HepG2 (cell line): ENCODE measurements around the gene GDPGP1. TPM values are rescaled to one million over a fixed set of nuclear protein-coding genes. Genes with fewer than 3 reads are reported as not detected.

Experiments used
- BHLHE40 ChIP-seq: IDR thresholded peaks from 2 replicates; pipeline ENCODE4 v1.6.1; 2011; ENCODE audit warnings: low read length, improper control_type of control experiment
- CCDC6 ChIP-seq: sonication (generic); formaldehyde crosslinking; IDR thresholded peaks from 2 replicates; pipeline ENCODE4 v1.8.1; 2022; ENCODE audit warnings: mild to moderate bottlenecking, missing genetic modification reagents, moderate library complexity
- GABPA ChIP-seq, 2 experiments: IDR thresholded peaks; 2 replicates each; pipeline ENCODE4 v1.6.1; 2011 to 2016; ENCODE audit warnings: low read depth in 2 of 2, low read length in 1 of 2, missing biosample characterization in 1 of 2, missing genetic modification characterization in 1 of 2
- GTF3A ChIP-seq: sonication (generic); formaldehyde crosslinking; conservative IDR thresholded peaks from 2 replicates; pipeline ENCODE4 v1.4.0; 2020; ENCODE audit warnings: mild to moderate bottlenecking, missing genetic modification reagents
- HDAC2 ChIP-seq: sonication (generic); formaldehyde crosslinking; IDR thresholded peaks from 2 replicates; pipeline ENCODE4 v1.4.0; 2020; ENCODE audit warnings: missing genetic modification reagents
- HINFP ChIP-seq: sonication (generic); formaldehyde crosslinking; IDR thresholded peaks from 2 replicates; pipeline ENCODE4 v1.4.0; 2020; ENCODE audit warnings: low read depth, mild to moderate bottlenecking, missing genetic modification reagents
- HNF4A ChIP-seq: sonication (generic); formaldehyde crosslinking; IDR thresholded peaks from 2 replicates; pipeline ENCODE4 v1.4.0; 2020; ENCODE audit warnings: missing genetic modification reagents
- MAFF ChIP-seq: IDR thresholded peaks from 2 replicates; pipeline ENCODE4 v1.6.1; 2011; ENCODE audit warnings: low read depth, low read length, improper control_type of control experiment
- MED1 ChIP-seq: sonication (generic); formaldehyde crosslinking; IDR thresholded peaks from 2 replicates; pipeline ENCODE4 v1.4.0; 2020; ENCODE audit warnings: missing genetic modification reagents
- MTA1 ChIP-seq: sonication (generic); formaldehyde crosslinking; IDR thresholded peaks from 2 replicates; pipeline ENCODE4 v1.4.0; 2020; ENCODE audit warnings: missing genetic modification reagents, mild to moderate bottlenecking, borderline replicate concordance
- MXD4 ChIP-seq: IDR thresholded peaks from 2 replicates; pipeline ENCODE4 v1.6.1; 2016; ENCODE audit warnings: mild to moderate bottlenecking, missing biosample characterization, missing genetic modification reagents
- NFYC ChIP-seq: IDR thresholded peaks from 2 replicates; pipeline ENCODE4 v1.6.1; 2016; ENCODE audit warnings: missing genetic modification reagents, missing compliant biosample characterization
- NRL ChIP-seq: sonication (generic); formaldehyde crosslinking; IDR thresholded peaks from 2 replicates; pipeline ENCODE4 v1.5.0; 2020; ENCODE audit warnings: missing genetic modification reagents, mild to moderate bottlenecking, moderate library complexity, borderline replicate concordance
- POLR2G ChIP-seq: fragments of 200-400 bp; formaldehyde crosslinking; IDR thresholded peaks from 2 replicates; pipeline ENCODE4 v1.6.1; 2018; ENCODE audit warnings: mild to moderate bottlenecking, low read depth, low read length, moderate library complexity
- RCOR2 ChIP-seq: IDR thresholded peaks from 2 replicates; pipeline ENCODE4 v1.6.1; 2016; ENCODE audit warnings: missing biosample characterization, missing genetic modification reagents
- RFXAP ChIP-seq: sonication (generic); formaldehyde crosslinking; IDR thresholded peaks from 2 replicates; pipeline ENCODE4 v1.4.0; 2020; ENCODE audit warnings: missing genetic modification reagents, borderline replicate concordance
- SIN3A ChIP-seq: IDR thresholded peaks from 2 replicates; pipeline ENCODE4 v1.6.1; 2011; ENCODE audit warnings: low read depth, mild to moderate bottlenecking, control low read depth, low read length, borderline replicate concordance
- YY1 ChIP-seq: IDR thresholded peaks from 2 replicates; pipeline ENCODE4 v1.6.1; 2011; ENCODE audit warnings: low read length, low read depth, moderate library complexity, mild to moderate bottlenecking; ENCODE audit not compliant: insufficient read depth, insufficient replicate concordance
- ZFAT ChIP-seq: sonication (generic); formaldehyde crosslinking; conservative IDR thresholded peaks from 2 replicates; pipeline ENCODE4 v1.8.1; 2023; ENCODE audit warnings: missing genetic modification reagents, inconsistent platforms
- ZKSCAN5 ChIP-seq: sonication (generic); formaldehyde crosslinking; IDR thresholded peaks from 2 replicates; pipeline ENCODE4 v1.5.1; 2020; ENCODE audit warnings: mild to moderate bottlenecking, missing genetic modification reagents
- ZNF232 ChIP-seq: sonication (generic); formaldehyde crosslinking; IDR thresholded peaks from 2 replicates; pipeline ENCODE4 v1.4.0; 2020; ENCODE audit warnings: missing genetic modification reagents, borderline replicate concordance
- ZNF501 ChIP-seq: sonication (generic); formaldehyde crosslinking; IDR thresholded peaks from 2 replicates; pipeline ENCODE4 v1.5.1; 2020; ENCODE audit warnings: mild to moderate bottlenecking, moderate library complexity, missing genetic modification reagents
- ZNF567 ChIP-seq: sonication (generic); formaldehyde crosslinking; IDR thresholded peaks from 2 replicates; pipeline ENCODE4 v1.8.1; 2023; ENCODE audit warnings: mild to moderate bottlenecking, missing genetic modification reagents, borderline replicate concordance
- ZNF713 ChIP-seq: sonication (generic); formaldehyde crosslinking; IDR thresholded peaks from 2 replicates; pipeline ENCODE4 v1.4.0; 2020; ENCODE audit warnings: mild to moderate bottlenecking, missing genetic modification reagents
- polyA plus RNA-seq, 8 experiments: library from polyadenylated mRNA; depleted of rRNA in 3 of 8; stranded (reverse) in 7 of 8; unstranded in 1 of 8; fragments of >200 nt; fragmentation: Illumina TruSeq in 4 of 8; extraction: Trizol in 4 of 8; gene quantifications; 2 replicates each; pipeline versions ENCODE4 v1.2.1 to v1.2.3, GENCODE V29; 2011 to 2016; ENCODE audit warnings: low read depth in 4 of 8, missing spikeins in 1 of 8, mixed read lengths in 1 of 8; ENCODE audit not compliant: insufficient read depth in 1 of 8
- total RNA-seq, 5 experiments: library from RNA; depleted of rRNA; stranded (reverse); fragments of >200 nt; fragmentation: Illumina TruSeq; extraction: Trizol; gene quantifications; 2 replicates each; pipeline ENCODE4 v1.2.3, GENCODE V29; 2016; ENCODE audit warnings: low read depth in 1 of 5
- TF ChIP-seq, protein P1 (sequence below): sonication (generic); formaldehyde crosslinking; IDR thresholded peaks from 2 replicates; pipeline ENCODE4 v1.5.0; 2020; ENCODE audit warnings: mild to moderate bottlenecking, missing genetic modification reagents

The GDPGP1 gene
- total and polyA plus RNA-seq, 2 of the 13 experiments (the other 11 are each of a cell fraction or from before 2014, with no cell fraction given): 1.5 to 4.3 TPM

DNA sequence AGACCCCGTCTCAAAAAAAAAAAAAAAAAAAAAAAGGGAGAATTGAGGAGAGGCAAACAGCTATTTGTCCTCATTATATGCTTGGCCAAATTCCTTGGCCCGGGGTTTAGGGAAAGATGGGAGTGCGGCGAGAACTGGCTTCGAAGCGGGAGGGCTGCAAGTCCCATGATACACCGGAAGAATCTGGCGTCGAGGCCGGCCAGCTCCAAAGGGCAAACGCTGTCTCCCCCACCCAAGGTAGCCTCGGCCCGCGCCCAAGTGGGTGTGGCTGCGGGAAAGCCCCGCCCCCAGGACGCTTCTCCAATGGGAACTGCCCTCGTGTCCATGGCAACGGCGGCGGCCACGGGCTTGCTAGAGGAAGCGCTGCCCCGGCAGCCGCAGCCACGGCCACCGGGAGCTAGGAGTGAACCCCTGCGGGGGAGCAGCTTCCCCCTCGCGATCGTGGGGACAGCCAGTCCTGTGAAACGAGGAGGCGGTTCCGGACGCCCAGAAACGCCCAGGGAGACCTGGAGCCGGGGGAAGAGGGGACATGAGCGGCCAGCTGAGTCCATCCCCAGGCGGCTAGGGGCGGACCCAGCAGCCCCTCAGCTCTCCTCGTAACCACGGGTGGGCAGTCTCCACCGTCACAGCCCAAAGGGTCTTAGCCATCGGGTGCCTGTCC is 15.3 kb downstream of the GDPGP1 start, which contains the start of gene TTLL13 (continued):
- peak; percentile 35; the same call in 1 of the 2 replicates for TF ChIP-seq RCOR2 (CRISPR knock-in tag)
- TF ChIP-seq YY1: peak; percentile 55
- TF ChIP-seq ZNF501: peak; percentile 72; the same call in 1 of the 2 replicates
- peak; percentile 34; the same call in 1 of the 2 replicates for TF ChIP-seq ZNF232 (CRISPR knock-in tag)
- TF ChIP-seq ZKSCAN5 (CRISPR knock-in tag): no peak
- TF ChIP-seq NFYC (CRISPR knock-in tag): peak; percentile 67
- TF ChIP-seq BHLHE40: no peak
- no peak for TF ChIP-seq GABPA (IDR thresholded peaks at IDR 0.05; ENCODE audit: low read depth, low read length)
- peak; percentile 45; the same call in 1 of the 2 replicates for TF ChIP-seq GABPA (CRISPR knock-in tag; IDR thresholded peaks at IDR 0.05; ENCODE audit: low read depth)
- peak; percentile 69 for TF ChIP-seq POLR2G
- TF ChIP-seq RFXAP (CRISPR knock-in tag): peak; percentile 25; the same call in 1 of the 2 replicates
- TF ChIP-seq HDAC2 (CRISPR knock-in tag): peak; percentile 50
- 0 out of 2 replicates have a peak, but pooled peaks have one; percentile 26 for TF ChIP-seq NRL
- peak; percentile 39; the same call in 1 of the 2 replicates for TF ChIP-seq MED1 (CRISPR knock-in tag)
- TF ChIP-seq, protein P1, sequence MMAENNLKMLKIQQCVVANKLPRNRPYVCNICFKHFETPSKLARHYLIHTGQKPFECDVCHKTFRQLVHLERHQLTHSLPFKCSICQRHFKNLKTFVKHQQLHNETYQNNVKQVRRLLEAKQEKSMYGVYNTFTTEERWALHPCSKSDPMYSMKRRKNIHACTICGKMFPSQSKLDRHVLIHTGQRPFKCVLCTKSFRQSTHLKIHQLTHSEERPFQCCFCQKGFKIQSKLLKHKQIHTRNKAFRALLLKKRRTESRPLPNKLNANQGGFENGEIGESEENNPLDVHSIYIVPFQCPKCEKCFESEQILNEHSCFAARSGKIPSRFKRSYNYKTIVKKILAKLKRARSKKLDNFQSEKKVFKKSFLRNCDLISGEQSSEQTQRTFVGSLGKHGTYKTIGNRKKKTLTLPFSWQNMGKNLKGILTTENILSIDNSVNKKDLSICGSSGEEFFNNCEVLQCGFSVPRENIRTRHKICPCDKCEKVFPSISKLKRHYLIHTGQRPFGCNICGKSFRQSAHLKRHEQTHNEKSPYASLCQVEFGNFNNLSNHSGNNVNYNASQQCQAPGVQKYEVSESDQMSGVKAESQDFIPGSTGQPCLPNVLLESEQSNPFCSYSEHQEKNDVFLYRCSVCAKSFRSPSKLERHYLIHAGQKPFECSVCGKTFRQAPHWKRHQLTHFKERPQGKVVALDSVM (CRISPR knock-in tag): 0 out of 2 replicates have a peak, but pooled peaks have one; percentile 65
- TF ChIP-seq SIN3A: 0 out of 2 replicates have a peak, but pooled peaks have one; percentile 74
- TF ChIP-seq CCDC6 (CRISPR knock-in tag): peak; percentile 72; the same call in 1 of the 2 replicates
- TF ChIP-seq ZNF567: 0 out of 2 replicates have a peak, but pooled peaks have one; percentile 71
- no peak for TF ChIP-seq ZFAT
- peak; percentile 22; the same call in 1 of the 2 replicates for TF ChIP-seq MTA1 (CRISPR knock-in tag)
- no peak for TF ChIP-seq HINFP
- TF ChIP-seq ZNF713 (CRISPR knock-in tag): 0 out of 2 replicates have a peak, but pooled peaks have one; percentile 81
- peak; percentile 65 for TF ChIP-seq MXD4 (CRISPR knock-in tag)
- TF ChIP-seq HNF4A (CRISPR knock-in tag): peak; percentile 52; the same call in 1 of the 2 replicates
- TF ChIP-seq MAFF: no peak
- TF ChIP-seq GTF3A (CRISPR knock-in tag): no peak
